ENCODE results near the gene COL26A1. TPM values are rescaled to one million over a fixed set of nuclear protein-coding genes. Genes with fewer than 3 reads are reported as not detected.

Gene COL26A1
- total RNA-seq, 4 donors from 2014 or later, result not detected

DNA sequence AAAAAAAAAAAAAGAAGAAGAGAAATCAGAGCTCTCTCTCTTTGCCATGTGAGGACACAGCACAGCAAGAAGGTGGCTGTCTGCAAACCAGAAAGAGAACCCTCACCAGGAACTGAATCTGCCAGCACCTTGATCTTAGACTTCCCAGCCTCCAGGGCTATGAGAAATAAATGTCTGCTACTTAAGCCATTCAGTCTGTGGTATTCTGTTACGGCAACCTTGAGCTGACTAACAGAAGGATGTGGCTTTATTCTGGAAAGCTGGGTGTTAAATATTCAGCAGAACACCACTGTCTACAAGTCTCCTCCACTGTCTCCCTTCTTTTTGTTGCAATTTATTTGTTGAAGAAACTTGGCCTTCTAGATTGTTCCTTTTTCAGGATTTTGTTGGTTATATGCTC, 5.0 kb downstream of the COL26A1 start:
- Histone ChIP-seq H3K4me3 (no peak overlapping the region), H3K4me1 (peaks cover 7 to 17% (median 14%) of the 10 kb centered on the region in 4 donors), H3K9me3 (no peaks in the 10 kb centered on the region), H3K27me3 (peaks cover 88% of the 10 kb centered on the region), H3K36me3 (no peaks in the 10 kb centered on the region), H3K27ac (no peak overlapping the region)
- in situ Hi-C loops (cut with MboI; ENCODE audit: low pct_ligation_motif_present in 1 of 4, low pct_unique_long_range_greater_than_20kb in 1 of 4, low sequenced_read_pairs in 3 of 4) (no loop called here), intact Hi-C loops (cut with DNase I; ENCODE audit: low total_unique reads) (no loop called here)
- 77 to 80% methylated on average over 1 of the region's 1 CpG for WGBS, 2 donors (ENCODE audit: low coverage in 1 of 2)
- DNase-seq, result no peak
- TF ChIP-seq, protein P1, sequence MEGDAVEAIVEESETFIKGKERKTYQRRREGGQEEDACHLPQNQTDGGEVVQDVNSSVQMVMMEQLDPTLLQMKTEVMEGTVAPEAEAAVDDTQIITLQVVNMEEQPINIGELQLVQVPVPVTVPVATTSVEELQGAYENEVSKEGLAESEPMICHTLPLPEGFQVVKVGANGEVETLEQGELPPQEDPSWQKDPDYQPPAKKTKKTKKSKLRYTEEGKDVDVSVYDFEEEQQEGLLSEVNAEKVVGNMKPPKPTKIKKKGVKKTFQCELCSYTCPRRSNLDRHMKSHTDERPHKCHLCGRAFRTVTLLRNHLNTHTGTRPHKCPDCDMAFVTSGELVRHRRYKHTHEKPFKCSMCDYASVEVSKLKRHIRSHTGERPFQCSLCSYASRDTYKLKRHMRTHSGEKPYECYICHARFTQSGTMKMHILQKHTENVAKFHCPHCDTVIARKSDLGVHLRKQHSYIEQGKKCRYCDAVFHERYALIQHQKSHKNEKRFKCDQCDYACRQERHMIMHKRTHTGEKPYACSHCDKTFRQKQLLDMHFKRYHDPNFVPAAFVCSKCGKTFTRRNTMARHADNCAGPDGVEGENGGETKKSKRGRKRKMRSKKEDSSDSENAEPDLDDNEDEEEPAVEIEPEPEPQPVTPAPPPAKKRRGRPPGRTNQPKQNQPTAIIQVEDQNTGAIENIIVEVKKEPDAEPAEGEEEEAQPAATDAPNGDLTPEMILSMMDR (IDR thresholded peaks at IDR 0.05), result no peak
- no peak for TF ChIP-seq EP300 (IDR thresholded peaks at IDR 0.05; ENCODE audit: low read depth)
- no peak for TF ChIP-seq POLR2AphosphoS5 (IDR thresholded peaks at IDR 0.05)
- TF ChIP-seq POLR2A (IDR thresholded peaks at IDR 0.05), result no peak

- Histone ChIP-seq H3K27me3 (peaks cover 83% of the 10 kb centered on the region), H3K4me1 (peaks cover 2 to 8% (median 6%) of the 10 kb centered on the region in 4 donors), H3K36me3 (no peaks in the 10 kb centered on the region), H3K9me3 (no peaks in the 10 kb centered on the region), H3K27ac (no peak overlapping the region), H3K4me3 (no peak overlapping the region)
- DNase-seq, result no peak
- in situ Hi-C loops (cut with MboI; ENCODE audit: low pct_ligation_motif_present in 1 of 4, low pct_unique_long_range_greater_than_20kb in 1 of 4, low sequenced_read_pairs in 3 of 4) (no loop called here), intact Hi-C loops (cut with DNase I; ENCODE audit: low total_unique reads) (no loop called here)
- TF ChIP-seq, protein P1 (IDR thresholded peaks at IDR 0.05), result no peak
- no peak for TF ChIP-seq POLR2AphosphoS5 (IDR thresholded peaks at IDR 0.05)
- TF ChIP-seq EP300 (IDR thresholded peaks at IDR 0.05; ENCODE audit: low read depth), result no peak
- no peak for TF ChIP-seq POLR2A (IDR thresholded peaks at IDR 0.05)
- 73 to 75% methylated on average over 6 to 8 of the region's 8 CpGs for WGBS, 2 donors (ENCODE audit: low coverage in 1 of 2)
Observed at GRCh38 chr7:101368422-101369165, 5.9 kb downstream of the COL26A1 start.

DNA sequence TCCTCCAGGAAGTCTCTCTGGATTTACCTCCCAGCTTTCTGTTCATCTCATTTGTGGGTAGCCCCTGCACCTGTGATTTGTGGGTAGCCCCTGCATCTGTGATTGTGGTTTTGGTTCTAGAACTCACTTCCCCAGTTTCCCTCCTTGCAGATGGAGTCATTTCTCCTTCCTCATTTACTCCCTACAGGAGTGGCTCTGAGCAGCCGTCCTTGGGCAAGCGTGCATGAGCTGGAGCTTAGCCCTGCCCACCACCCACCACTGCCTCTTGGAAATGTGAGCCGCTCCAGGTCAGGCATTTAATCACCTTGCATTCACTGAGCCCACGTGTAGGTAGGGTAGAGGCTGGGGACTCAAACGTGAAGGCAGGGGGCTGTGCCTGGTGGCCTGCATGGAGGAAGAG, 8.2 kb downstream of the COL26A1 start:
- H3K9me3 ChIP-seq, result no peaks in the 10 kb centered on the region
- H3K4me1 ChIP-seq, result no peaks in the 10 kb centered on the region
- TF ChIP-seq POLR2AphosphoS5 (IDR thresholded peaks at IDR 0.05), result no peak
- TF ChIP-seq, protein P1 (IDR thresholded peaks at IDR 0.05), result no peak
- H3K27ac ChIP-seq, result no peak overlapping the region
- WGBS, 2 donors (ENCODE audit: low coverage in 1 of 2), result 39 to 43% methylated on average over 3 to 5 of the region's 5 CpGs
- H3K36me3 ChIP-seq, result no peaks in the 10 kb centered on the region
- no peak for DNase-seq
- in situ Hi-C loops (cut with MboI; ENCODE audit: low pct_ligation_motif_present in 1 of 4, low pct_unique_long_range_greater_than_20kb in 1 of 4, low sequenced_read_pairs in 3 of 4), result no loop called here
- H3K4me3 ChIP-seq, result no peak overlapping the region
- peaks cover 67% of the 10 kb centered on the region for H3K27me3 ChIP-seq
- intact Hi-C loops (cut with DNase I; ENCODE audit: low total_unique reads), result no loop called here

DNA sequence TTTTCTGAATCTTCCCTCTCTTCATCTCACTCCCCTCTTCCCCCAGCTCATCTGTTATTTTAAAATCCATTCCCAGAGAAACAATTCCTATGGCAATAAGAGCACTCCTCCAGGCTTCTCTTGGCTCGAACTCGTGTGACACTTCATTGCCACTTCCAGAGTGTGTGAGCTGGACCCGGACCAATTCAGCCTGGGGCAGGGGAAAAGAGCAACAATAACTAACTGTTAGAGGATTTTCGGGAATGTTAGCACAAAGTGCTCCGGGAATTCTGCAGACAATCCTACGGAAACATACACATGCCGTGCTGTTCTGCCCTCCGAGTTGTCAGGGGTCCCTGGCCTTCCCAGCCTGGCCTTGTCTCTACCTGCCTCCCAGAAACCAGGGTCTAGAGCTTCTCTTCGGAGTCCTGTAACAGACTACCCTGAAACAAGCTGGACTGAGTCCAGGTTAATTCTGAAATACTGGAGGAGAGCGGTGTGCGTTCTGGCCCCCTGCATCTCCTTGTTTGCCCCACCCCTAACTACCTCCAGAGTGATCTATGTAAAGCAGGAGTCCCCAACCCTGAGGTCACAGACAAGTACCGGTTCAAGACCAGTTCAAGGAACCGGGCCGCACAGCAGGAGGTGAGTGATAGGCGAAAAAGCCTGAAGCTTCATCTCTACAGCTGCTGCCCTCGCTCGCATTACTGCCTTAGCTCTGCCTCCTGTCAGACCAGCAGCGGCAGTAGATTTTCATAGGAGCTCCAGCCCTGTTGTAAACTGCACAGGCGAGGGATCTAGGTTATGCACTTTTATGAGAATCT, 11.3 kb downstream of the COL26A1 start:
- Histone ChIP-seq H3K4me1 (no peaks in the 10 kb centered on the region), H3K27ac (no peak overlapping the region), H3K27me3 (peaks cover 41% of the 10 kb centered on the region), H3K4me3 (no peak overlapping the region), H3K9me3 (no peaks in the 10 kb centered on the region), H3K36me3 (no peaks in the 10 kb centered on the region)
- WGBS, 2 donors (ENCODE audit: low coverage in 1 of 2), result 76 to 80% methylated on average over 4 to 18 of the region's 19 CpGs
- intact Hi-C loops (cut with DNase I; ENCODE audit: low total_unique reads), result no loop called here
- DNase-seq, result no peak
- TF ChIP-seq EP300 (IDR thresholded peaks at IDR 0.05; ENCODE audit: low read depth) (no peak), POLR2AphosphoS5 (IDR thresholded peaks at IDR 0.05) (no peak), POLR2A (IDR thresholded peaks at IDR 0.05) (no peak)
- TF ChIP-seq, protein P1 (IDR thresholded peaks at IDR 0.05), result no peak
- in situ Hi-C loops (cut with MboI; ENCODE audit: low pct_ligation_motif_present in 1 of 4, low pct_unique_long_range_greater_than_20kb in 1 of 4, low sequenced_read_pairs in 3 of 4), result no loop called here

All from transverse colon (tissue), 4 donors.